Measurements from ENCODE around the gene SRRM4. TPM values are rescaled to one million over a fixed set of nuclear protein-coding genes. Genes with fewer than 3 reads are reported as not detected.

SRRM4 gene
- total and polyA plus RNA-seq, 2 experiments from 2014 or later, result 0.53 to 0.63 TPM

DNA sequence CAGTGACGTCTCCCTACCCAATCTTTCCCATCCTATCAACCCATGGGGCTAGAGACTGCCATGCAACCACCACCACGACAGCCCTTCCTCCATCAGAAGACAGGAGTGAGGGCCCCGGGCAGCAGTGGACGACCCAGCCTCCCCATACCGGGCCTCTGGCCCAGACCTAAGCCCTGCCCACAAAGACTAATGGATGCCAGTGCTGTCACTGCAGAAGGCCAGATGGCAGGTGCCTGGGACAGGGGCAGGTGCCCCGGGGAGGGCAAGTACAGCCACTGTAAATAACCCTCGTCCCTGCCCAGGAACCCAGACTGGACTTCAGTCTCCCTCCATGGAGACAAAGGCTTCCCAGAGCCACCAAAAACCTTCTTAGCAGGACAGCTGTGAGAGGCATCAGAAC is 177.1 kb downstream of the SRRM4 start:
- H3K36me3 Mint-ChIP-seq (ENCODE audit: low read depth), result peaks cover 14% of the 10 kb centered on the region
- no peak overlapping the region for H2AFZ ChIP-seq
- H3K27me3 ChIP-seq (ENCODE audit: insufficient read depth), result no peaks in the 10 kb centered on the region
- H3K4me3 Mint-ChIP-seq, result no peak overlapping the region
- H3K4me2 ChIP-seq, result no peak overlapping the region
- DNase-seq (ENCODE audit: low spot score) (no peak), ATAC-seq (no peak)
- no peaks in the 10 kb centered on the region for H3K9me3 Mint-ChIP-seq
- no peaks in the 10 kb centered on the region for H3K79me2 ChIP-seq (replicated peaks; ENCODE audit: insufficient read depth)
- no peak overlapping the region for H3K4me3 ChIP-seq
- no peaks in the 10 kb centered on the region for H4K20me1 ChIP-seq (replicated peaks; ENCODE audit: insufficient read depth)
- H3K4me1 ChIP-seq (ENCODE audit: insufficient read depth), result peaks cover 4% of the 10 kb centered on the region; the same call in 1 of the 2 replicates
- H3K27me3 Mint-ChIP-seq (ENCODE audit: insufficient read depth, low read depth, poor library complexity), result peaks cover 19% of the 10 kb centered on the region
- peaks cover 7% of the 10 kb centered on the region for H3K9me2 ChIP-seq (ENCODE audit: insufficient read depth)
- no peaks in the 10 kb centered on the region for H3K36me3 ChIP-seq (ENCODE audit: insufficient read depth)
- H3K27ac Mint-ChIP-seq, result no peak overlapping the region
- peaks cover 4% of the 10 kb centered on the region for H3K4me1 Mint-ChIP-seq
- H3F3A ChIP-seq (replicated peaks; ENCODE audit: low read depth), result no peaks in the 10 kb centered on the region
- no peak overlapping the region for H3K27ac ChIP-seq (ENCODE audit: low read depth)
- TF ChIP-seq, protein P1, sequence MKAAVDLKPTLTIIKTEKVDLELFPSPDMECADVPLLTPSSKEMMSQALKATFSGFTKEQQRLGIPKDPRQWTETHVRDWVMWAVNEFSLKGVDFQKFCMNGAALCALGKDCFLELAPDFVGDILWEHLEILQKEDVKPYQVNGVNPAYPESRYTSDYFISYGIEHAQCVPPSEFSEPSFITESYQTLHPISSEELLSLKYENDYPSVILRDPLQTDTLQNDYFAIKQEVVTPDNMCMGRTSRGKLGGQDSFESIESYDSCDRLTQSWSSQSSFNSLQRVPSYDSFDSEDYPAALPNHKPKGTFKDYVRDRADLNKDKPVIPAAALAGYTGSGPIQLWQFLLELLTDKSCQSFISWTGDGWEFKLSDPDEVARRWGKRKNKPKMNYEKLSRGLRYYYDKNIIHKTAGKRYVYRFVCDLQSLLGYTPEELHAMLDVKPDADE (IDR thresholded peaks at IDR 0.05), result no peak
- TF ChIP-seq STAT1 (IDR thresholded peaks at IDR 0.05; ENCODE audit: unreplicated experiment) (no peak), ZNF114 (CRISPR knock-in tag; IDR thresholded peaks at IDR 0.05) (no peak), NANOG (IDR thresholded peaks at IDR 0.05; ENCODE audit: borderline replicate concordance) (no peak), CREB1 (CRISPR knock-in tag; IDR thresholded peaks at IDR 0.05; ENCODE audit: low read depth) (no peak), ZNF331 (CRISPR knock-in tag; IDR thresholded peaks at IDR 0.05; ENCODE audit: low read depth) (no peak)
- TF ChIP-seq, protein P2, sequence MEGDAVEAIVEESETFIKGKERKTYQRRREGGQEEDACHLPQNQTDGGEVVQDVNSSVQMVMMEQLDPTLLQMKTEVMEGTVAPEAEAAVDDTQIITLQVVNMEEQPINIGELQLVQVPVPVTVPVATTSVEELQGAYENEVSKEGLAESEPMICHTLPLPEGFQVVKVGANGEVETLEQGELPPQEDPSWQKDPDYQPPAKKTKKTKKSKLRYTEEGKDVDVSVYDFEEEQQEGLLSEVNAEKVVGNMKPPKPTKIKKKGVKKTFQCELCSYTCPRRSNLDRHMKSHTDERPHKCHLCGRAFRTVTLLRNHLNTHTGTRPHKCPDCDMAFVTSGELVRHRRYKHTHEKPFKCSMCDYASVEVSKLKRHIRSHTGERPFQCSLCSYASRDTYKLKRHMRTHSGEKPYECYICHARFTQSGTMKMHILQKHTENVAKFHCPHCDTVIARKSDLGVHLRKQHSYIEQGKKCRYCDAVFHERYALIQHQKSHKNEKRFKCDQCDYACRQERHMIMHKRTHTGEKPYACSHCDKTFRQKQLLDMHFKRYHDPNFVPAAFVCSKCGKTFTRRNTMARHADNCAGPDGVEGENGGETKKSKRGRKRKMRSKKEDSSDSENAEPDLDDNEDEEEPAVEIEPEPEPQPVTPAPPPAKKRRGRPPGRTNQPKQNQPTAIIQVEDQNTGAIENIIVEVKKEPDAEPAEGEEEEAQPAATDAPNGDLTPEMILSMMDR (conservative IDR thresholded peaks at IDR 0.05; ENCODE audit: low read depth in 2 of 2), result no peak
- TF ChIP-seq, protein P3, sequence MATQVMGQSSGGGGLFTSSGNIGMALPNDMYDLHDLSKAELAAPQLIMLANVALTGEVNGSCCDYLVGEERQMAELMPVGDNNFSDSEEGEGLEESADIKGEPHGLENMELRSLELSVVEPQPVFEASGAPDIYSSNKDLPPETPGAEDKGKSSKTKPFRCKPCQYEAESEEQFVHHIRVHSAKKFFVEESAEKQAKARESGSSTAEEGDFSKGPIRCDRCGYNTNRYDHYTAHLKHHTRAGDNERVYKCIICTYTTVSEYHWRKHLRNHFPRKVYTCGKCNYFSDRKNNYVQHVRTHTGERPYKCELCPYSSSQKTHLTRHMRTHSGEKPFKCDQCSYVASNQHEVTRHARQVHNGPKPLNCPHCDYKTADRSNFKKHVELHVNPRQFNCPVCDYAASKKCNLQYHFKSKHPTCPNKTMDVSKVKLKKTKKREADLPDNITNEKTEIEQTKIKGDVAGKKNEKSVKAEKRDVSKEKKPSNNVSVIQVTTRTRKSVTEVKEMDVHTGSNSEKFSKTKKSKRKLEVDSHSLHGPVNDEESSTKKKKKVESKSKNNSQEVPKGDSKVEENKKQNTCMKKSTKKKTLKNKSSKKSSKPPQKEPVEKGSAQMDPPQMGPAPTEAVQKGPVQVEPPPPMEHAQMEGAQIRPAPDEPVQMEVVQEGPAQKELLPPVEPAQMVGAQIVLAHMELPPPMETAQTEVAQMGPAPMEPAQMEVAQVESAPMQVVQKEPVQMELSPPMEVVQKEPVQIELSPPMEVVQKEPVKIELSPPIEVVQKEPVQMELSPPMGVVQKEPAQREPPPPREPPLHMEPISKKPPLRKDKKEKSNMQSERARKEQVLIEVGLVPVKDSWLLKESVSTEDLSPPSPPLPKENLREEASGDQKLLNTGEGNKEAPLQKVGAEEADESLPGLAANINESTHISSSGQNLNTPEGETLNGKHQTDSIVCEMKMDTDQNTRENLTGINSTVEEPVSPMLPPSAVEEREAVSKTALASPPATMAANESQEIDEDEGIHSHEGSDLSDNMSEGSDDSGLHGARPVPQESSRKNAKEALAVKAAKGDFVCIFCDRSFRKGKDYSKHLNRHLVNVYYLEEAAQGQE (IDR thresholded peaks at IDR 0.05; ENCODE audit: unreplicated experiment), result no peak
- TF ChIP-seq, protein P4, sequence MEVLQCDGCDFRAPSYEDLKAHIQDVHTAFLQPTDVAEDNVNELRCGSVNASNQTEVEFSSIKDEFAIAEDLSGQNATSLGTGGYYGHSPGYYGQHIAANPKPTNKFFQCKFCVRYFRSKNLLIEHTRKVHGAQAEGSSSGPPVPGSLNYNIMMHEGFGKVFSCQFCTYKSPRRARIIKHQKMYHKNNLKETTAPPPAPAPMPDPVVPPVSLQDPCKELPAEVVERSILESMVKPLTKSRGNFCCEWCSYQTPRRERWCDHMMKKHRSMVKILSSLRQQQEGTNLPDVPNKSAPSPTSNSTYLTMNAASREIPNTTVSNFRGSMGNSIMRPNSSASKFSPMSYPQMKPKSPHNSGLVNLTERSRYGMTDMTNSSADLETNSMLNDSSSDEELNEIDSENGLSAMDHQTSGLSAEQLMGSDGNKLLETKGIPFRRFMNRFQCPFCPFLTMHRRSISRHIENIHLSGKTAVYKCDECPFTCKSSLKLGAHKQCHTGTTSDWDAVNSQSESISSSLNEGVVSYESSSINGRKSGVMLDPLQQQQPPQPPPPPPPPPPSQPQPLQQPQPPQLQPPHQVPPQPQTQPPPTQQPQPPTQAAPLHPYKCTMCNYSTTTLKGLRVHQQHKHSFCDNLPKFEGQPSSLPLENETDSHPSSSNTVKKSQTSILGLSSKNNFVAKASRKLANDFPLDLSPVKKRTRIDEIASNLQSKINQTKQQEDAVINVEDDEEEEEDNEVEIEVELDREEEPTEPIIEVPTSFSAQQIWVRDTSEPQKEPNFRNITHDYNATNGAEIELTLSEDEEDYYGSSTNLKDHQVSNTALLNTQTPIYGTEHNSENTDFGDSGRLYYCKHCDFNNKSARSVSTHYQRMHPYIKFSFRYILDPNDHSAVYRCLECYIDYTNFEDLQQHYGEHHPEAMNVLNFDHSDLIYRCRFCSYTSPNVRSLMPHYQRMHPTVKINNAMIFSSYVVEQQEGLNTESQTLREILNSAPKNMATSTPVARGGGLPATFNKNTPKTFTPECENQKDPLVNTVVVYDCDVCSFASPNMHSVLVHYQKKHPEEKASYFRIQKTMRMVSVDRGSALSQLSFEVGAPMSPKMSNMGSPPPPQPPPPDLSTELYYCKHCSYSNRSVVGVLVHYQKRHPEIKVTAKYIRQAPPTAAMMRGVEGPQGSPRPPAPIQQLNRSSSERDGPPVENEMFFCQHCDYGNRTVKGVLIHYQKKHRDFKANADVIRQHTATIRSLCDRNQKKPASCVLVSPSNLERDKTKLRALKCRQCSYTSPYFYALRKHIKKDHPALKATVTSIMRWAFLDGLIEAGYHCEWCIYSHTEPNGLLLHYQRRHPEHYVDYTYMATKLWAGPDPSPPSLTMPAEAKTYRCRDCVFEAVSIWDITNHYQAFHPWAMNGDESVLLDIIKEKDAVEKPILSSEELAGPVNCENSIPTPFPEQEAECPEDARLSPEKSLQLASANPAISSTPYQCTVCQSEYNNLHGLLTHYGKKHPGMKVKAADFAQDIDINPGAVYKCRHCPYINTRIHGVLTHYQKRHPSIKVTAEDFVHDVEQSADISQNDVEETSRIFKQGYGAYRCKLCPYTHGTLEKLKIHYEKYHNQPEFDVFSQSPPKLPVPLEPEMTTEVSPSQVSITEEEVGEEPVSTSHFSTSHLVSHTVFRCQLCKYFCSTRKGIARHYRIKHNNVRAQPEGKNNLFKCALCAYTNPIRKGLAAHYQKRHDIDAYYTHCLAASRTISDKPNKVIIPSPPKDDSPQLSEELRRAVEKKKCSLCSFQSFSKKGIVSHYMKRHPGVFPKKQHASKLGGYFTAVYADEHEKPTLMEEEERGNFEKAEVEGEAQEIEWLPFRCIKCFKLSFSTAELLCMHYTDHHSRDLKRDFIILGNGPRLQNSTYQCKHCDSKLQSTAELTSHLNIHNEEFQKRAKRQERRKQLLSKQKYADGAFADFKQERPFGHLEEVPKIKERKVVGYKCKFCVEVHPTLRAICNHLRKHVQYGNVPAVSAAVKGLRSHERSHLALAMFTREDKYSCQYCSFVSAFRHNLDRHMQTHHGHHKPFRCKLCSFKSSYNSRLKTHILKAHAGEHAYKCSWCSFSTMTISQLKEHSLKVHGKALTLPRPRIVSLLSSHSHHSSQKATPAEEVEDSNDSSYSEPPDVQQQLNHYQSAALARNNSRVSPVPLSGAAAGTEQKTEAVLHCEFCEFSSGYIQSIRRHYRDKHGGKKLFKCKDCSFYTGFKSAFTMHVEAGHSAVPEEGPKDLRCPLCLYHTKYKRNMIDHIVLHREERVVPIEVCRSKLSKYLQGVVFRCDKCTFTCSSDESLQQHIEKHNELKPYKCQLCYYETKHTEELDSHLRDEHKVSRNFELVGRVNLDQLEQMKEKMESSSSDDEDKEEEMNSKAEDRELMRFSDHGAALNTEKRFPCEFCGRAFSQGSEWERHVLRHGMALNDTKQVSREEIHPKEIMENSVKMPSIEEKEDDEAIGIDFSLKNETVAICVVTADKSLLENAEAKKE (CRISPR knock-in tag; IDR thresholded peaks at IDR 0.05), result no peak
